HG02571 (cell line): ENCODE measurements around the gene GLCE.

ENCODE experiments used
- ATAC-seq: cut with Tn5 transposase; IDR thresholded peaks from one replicate; pipeline ENCODE4 v1.9.1; 2021; ENCODE audit warnings: mild to moderate bottlenecking, moderate library complexity; ENCODE audit not compliant: unreplicated experiment

GLCE gene

GRCh38 chr15:69200832-69201745 is 40.7 kb downstream of the GLCE start:
- no peak for ATAC-seq

- ATAC-seq = no peak
Observed at GRCh38 chr15:69206079-69206478, 45.6 kb downstream of the GLCE start.

DNA sequence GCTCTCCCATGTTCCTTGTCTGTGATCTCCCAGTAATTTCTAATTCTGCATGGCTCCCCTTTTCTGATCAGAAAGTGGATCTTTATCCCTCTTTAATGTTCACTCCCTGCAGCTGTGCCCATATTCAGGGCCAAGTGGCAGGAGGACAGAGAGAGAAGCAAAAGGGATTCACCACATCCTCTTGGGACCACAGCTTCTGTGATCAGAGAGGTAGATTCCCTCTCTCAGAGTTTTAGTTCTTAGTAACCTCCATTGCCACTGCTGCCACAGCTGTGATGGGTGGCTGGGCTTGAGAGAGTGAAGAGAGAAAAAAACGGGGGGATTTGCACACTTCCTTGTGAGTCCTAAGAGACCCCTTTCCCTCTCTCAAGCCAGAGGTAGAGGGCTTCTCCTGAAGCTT is 49.2 kb downstream of the GLCE start:
- no peak for ATAC-seq

DNA sequence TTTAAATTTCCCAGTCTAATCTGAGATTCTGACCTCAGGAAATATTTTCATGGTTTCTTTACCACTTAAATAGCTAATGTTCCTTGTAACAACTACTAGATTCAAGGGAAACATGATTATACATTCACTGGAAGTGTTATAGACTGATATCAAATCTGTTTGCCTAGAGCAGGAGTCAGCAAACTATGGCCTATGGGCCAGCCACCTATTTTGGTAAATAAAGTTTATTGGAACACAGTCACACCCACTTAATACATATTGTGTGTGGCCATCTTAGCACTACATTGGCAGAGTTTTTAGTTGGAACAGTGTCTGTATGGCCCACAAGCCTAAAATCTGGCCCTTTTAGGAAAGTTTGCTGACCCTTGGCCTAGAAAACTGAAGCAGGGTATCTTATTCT is 50.1 kb downstream of the GLCE start:
- no peak for ATAC-seq

GRCh38 chr15:69213786-69214185 is 53.4 kb downstream of the GLCE start:
- no peak for ATAC-seq

GRCh38 chr15:69215314-69216035 is 55.0 kb downstream of the GLCE start:
- no peak for ATAC-seq

DNA sequence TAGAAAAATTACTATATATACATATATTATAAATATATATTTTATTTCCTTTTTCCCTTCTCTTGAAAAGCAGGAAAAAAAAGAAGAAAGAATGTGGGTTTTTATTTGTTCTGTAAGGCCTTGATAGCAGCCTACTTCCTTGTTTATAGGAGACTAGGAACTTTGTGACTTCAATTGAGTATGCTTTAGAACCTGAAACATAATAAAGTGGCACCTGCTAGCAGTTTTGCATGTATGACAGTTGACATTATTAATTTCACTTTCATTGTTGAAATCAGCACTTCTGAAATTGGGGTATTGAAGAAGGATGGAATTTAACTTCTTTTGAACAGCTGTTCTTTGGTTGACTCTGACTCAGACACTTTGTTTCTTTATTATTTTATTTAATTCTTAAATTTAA is 56.9 kb downstream of the GLCE start:
- ATAC-seq = no peak

DNA sequence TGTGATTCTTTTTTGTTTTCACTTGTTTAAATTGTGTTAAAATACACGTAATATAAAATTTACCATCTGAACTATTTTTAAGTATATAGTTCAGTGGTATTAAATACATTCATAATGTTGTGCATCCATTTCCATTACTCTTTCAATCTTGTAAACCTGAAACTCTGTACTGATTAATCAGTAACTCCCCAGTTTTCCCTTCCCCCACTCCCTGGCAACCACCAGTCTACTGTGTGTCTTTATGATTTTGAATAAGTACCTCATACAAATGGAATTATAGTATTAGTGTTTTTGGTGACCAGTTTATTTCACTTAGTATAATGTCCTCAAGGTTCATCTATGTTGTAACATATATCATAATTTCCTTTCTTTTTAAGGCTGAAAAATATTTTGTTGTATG is 59.3 kb downstream of the GLCE start:
- ATAC-seq = no peak

DNA sequence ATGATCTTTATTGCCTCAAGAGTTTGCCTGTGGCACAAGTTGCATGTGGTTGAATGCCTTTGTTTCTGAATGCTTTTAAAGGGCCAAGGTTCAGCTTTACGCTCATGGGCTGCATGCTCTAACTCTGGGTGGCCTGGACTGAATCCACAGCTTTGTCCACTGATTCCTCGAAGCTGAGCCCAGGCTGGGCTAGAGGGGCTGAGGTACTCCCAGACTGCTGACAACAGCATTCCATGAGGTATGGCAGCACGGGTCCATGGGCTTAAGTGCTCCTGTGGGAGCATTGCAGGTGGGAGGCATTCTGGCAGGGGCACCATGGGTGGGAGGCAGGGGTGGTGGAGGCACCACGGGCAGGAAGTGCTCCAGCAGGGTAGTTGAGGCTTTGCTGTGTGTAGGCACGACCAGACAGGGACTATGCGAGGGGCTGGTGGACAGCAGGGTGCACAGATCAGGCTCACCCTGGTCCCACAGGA is 61.6 kb downstream of the GLCE start:
- no peak for ATAC-seq

GRCh38 chr15:69223083-69223813 is 62.8 kb downstream of the GLCE start:
- ATAC-seq = no peak

- ATAC-seq = no peak
Observed at GRCh38 chr15:69224383-69224782, 63.9 kb downstream of the GLCE start.

DNA sequence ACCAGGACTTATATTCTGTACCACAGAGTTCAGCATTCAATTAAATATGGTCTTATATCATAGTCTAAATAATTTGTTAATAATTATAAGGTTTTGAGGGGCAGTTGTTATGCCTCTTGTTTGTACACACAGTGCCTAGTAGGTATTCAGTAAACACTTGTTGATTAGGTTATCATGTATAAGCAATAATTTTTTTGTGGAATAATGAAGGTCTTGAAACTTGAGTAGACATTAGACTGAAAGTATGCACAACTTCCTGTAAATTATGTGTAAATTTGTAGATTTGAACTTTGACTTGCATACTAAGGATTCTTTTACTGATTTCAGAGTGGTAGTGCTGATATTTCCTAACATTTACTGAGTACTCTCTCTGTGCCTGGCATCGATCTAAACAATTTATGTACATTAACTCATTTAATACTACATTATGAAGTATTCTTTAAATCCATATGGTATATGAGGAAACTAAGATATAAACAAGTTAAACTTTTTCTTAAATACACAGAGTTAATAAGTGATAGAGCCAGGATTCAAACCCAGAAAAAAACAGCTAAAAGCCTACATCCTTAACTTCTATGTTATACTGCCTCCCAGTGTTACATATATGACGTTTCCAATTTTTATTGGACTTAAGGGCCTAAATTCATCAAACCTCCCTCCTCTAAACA is 65.1 kb downstream of the GLCE start:
- ATAC-seq = no peak

GRCh38 chr15:69226023-69226355 is 65.6 kb downstream of the GLCE start:
- no peak for ATAC-seq

DNA sequence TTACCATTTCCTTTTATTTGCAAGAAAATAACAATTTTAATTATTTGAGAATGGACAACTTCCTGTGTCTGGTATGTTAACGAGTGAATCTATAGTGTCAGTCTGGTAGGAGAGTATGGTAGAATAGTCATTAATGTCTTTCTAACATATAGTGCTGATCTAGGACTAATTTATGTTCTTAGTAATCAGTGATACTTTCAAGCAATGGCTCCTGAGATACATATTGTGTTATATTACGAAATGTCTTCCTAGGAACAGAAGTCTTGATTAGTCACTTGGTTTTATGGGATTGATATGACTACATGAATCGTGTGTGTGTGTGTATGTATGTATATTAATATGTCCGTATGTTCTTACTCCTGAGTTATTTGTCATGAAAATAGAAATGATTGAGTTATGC is 71.7 kb downstream of the GLCE start:
- ATAC-seq = no peak

GRCh38 chr15:69232765-69233164 is 72.3 kb downstream of the GLCE start:
- ATAC-seq = no peak

- ATAC-seq = no peak
Observed at GRCh38 chr15:69234676-69235075, 74.2 kb downstream of the GLCE start.

DNA sequence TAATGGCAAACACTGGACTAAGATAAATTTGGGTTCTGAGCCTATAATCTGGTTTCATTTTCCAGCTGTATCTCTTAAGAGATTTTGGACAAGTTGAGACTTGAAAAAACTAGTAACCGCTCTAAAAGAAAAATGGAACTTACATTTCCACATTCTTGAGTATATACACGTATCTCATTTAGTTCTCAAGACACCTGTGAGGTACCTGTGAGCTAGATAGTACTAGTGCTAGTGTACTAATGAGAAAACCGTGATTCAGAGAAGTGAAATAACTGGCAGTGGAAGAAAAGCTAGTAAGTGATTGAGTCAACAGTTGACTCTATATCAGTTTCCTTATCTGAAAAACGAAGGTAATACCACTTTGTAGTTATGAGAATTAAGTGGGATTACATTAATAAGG is 76.1 kb downstream of the GLCE start:
- no peak for ATAC-seq

DNA sequence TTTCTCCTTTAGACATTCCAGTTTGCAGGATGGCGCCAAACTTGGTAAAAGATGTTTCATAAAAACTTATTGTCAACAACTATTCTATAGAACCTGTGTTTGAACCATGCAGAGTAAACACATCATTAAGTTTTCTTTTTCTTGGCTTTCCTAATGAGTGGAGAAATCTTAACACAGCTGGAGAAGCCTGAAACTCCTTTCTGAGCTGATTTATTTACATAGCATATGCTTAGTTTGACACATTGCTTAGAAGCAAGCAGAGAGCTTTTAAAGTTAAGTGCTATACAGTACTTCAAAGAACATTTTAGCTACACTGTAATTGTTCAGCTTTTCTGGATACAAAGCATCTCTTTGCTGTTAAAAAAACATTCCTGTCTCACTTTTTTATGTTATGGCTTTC is 77.3 kb downstream of the GLCE start:
- ATAC-seq = no peak

GRCh38 chr15:69244798-69245197 is 84.4 kb downstream of the GLCE start:
- ATAC-seq = no peak

DNA sequence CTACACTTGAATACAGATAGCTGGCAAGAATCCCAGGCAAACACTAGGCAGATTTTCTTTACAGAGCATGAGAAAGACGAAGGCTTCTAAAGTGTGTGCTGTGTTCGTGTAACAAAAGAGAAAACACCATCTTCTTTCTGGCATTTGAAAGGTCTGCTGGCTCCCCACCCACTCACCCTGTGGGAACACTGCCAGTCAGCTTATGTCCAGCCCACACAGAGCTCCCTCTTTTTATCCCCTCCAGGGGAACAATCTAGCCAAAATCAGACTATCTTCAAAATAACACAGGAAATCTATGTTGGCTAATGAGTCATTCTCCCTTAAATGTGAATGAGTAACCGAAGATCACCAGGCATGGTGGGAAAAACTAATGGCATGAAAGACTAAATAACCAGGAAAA is 92.7 kb downstream of the GLCE start:
- no peak for ATAC-seq

- no peak for ATAC-seq
Observed at GRCh38 chr15:69265347-69265955, 105.0 kb downstream of the GLCE start.
